Prostate gland (tissue), 2 donors: Measurements from ENCODE around the gene PROCR. TPM values are rescaled to one million over a fixed set of nuclear protein-coding genes. Genes with fewer than 3 reads are reported as not detected.
A peak's percentile ranks its signal among the peaks of the same experiment; 100 is the strongest.
"Not testable (repeated sequence)": the region's sequence is repeated elsewhere in the genome, so short reads cannot be mapped to it uniquely, and the experiment has no call there.

Source experiments
- DNase-seq: peaks from one replicate; pipeline ENCODE4 v3.0.0-alpha.2; 2019; ENCODE audit warnings: low spot score
- H3K27ac ChIP-seq, 2 donors: fragments of 200-600 bp; sonication (generic); 2 replicates each; pipeline ENCODE4 v1.5.1; 2017 to 2019
- H3K27me3 ChIP-seq: fragments of 200-600 bp; sonication (generic); replicated peaks from 2 replicates; pipeline ENCODE4 v1.5.1; 2019; ENCODE audit not compliant: insufficient read depth
- H3K36me3 ChIP-seq, 2 donors: fragments of 200-600 bp; sonication (generic); 1 replicate in 1 of 2; 2 replicates in 1 of 2; pipeline versions ENCODE4 v1.5.1 to v1.8.1; 2017 to 2019
- H3K4me1 ChIP-seq: fragments of 200-600 bp; sonication (generic); replicated peaks from 2 replicates; pipeline ENCODE4 v1.5.1; 2019
- H3K4me3 ChIP-seq, 2 donors: fragments of 200-600 bp; sonication (generic); 2 replicates each; pipeline ENCODE4 v1.5.1; 2017 to 2019
- H3K9me3 ChIP-seq: fragments of 200-600 bp; sonication (generic); 2 replicates; pipeline ENCODE4 v1.5.1; 2017
- POLR2A ChIP-seq: fragments of 450-650 bp; IDR thresholded peaks from one replicate; pipeline ENCODE4 v1.6.1; 2016; ENCODE audit warnings: antibody characterized with exemption, mild to moderate bottlenecking
- POLR2AphosphoS5 ChIP-seq: sonication (generic); formaldehyde crosslinking; IDR thresholded peaks from one replicate; pipeline ENCODE4 v1.6.1; 2017; ENCODE audit warnings: antibody characterized with exemption
- WGBS: methylation state at CpG from one replicate; pipeline ENCODE4 v1.1.5; 2018; 5-methylcytosine and 5-hydroxymethylcytosine counted together
- intact Hi-C: fragments of 100-400 bp; cut with DNase I; formaldehyde crosslinking; loops from one replicate; pipeline ENCODE4 v1.14.2; 2022
- total RNA-seq, 2 donors: library from RNA; depleted of rRNA; stranded (reverse); fragments of >200 nt; gene quantifications; one replicate each; pipeline ENCODE4 v1.1.0, GENCODE V29; 2016
- TF ChIP-seq, protein P1 (sequence below), 4 experiments: fragments of 200-600 bp in 2 of 4; fragments of 450-650 bp in 2 of 4; sonication (generic) in 2 of 4; IDR thresholded peaks; 1 replicate in 3 of 4; 2 replicates in 1 of 4; pipeline ENCODE4 v1.5.1; 2016 to 2019; ENCODE audit warnings: antibody characterized with exemption in 4 of 4, mild to moderate bottlenecking in 2 of 4, moderate library complexity in 2 of 4

Gene PROCR
- total RNA-seq, 2 donors from 2014 or later, result 11.2 to 17.6 TPM

DNA sequence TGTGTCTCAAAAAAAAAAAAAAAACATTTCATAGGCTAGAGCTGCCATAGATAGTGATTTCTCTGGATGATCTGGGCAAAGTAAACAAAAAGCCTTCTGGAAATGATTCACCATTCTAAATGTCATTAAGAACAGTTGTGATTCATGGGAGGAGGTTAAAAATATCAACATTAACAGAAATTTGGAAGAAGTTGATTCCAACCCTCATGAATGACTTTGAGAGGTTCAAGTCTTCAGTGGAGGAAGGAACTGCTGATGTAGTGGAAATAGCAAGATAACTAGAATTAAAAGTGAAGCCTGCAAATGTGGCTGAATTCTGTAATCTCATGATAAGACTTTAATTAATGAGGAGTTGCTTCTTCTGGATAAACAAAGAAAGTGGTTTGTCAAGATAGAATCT lies 27.9 kb downstream of the PROCR start:
- intact Hi-C loops, result loop anchor here (10.0 kb wide), 1 partner anchor 325 kb away; the partner anchor contains the start of genes ACSS2 and GGT7
- no peaks in the 10 kb centered on the region for H3K4me1 ChIP-seq
- H3K9me3 ChIP-seq, result no peaks in the 10 kb centered on the region
- H3K36me3 ChIP-seq, result no peaks in the 10 kb centered on the region
- no peak for DNase-seq
- no peak overlapping the region for H3K4me3 ChIP-seq
- TF ChIP-seq POLR2AphosphoS5 (no peak), POLR2A (no peak)
- TF ChIP-seq, protein P1, sequence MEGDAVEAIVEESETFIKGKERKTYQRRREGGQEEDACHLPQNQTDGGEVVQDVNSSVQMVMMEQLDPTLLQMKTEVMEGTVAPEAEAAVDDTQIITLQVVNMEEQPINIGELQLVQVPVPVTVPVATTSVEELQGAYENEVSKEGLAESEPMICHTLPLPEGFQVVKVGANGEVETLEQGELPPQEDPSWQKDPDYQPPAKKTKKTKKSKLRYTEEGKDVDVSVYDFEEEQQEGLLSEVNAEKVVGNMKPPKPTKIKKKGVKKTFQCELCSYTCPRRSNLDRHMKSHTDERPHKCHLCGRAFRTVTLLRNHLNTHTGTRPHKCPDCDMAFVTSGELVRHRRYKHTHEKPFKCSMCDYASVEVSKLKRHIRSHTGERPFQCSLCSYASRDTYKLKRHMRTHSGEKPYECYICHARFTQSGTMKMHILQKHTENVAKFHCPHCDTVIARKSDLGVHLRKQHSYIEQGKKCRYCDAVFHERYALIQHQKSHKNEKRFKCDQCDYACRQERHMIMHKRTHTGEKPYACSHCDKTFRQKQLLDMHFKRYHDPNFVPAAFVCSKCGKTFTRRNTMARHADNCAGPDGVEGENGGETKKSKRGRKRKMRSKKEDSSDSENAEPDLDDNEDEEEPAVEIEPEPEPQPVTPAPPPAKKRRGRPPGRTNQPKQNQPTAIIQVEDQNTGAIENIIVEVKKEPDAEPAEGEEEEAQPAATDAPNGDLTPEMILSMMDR (IDR thresholded peaks at IDR 0.05), result no peak
- H3K27ac ChIP-seq, result no peak overlapping the region
- H3K27me3 ChIP-seq, result no peaks in the 10 kb centered on the region

DNA sequence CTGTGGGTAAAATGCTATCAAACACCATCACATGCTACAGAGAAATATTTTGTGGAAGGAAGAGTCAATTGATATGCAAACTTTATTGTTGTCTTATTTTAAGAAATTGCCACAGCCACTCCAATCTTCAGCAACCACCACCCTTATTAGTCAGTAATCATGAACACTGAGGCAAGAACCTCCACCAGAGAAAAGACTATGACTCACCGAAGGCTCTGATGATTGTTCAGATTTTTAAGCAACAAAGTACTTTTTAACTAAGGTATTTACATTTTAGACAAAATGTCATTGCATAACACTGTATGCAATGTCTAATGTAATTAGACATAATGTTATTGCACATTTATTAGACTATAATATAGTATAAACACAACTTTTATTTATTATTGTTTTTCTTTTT lies 28.4 kb downstream of the PROCR start:
- Histone ChIP-seq H3K4me3 (no peak overlapping the region), H3K27ac (no peak overlapping the region), H3K4me1 (no peaks in the 10 kb centered on the region), H3K27me3 (no peaks in the 10 kb centered on the region), H3K36me3 (no peaks in the 10 kb centered on the region), H3K9me3 (no peaks in the 10 kb centered on the region)
- WGBS, result 83% methylated on average over 1 of the region's 1 CpG
- TF ChIP-seq POLR2A, result no peak
- no peak for TF ChIP-seq POLR2AphosphoS5
- TF ChIP-seq, protein P1 (IDR thresholded peaks at IDR 0.05), result no peak
- DNase-seq, result no peak
- intact Hi-C loops, result loop anchor here (10.0 kb wide), 1 partner anchor 325 kb away; the partner anchor contains the start of genes ACSS2 and GGT7

DNA sequence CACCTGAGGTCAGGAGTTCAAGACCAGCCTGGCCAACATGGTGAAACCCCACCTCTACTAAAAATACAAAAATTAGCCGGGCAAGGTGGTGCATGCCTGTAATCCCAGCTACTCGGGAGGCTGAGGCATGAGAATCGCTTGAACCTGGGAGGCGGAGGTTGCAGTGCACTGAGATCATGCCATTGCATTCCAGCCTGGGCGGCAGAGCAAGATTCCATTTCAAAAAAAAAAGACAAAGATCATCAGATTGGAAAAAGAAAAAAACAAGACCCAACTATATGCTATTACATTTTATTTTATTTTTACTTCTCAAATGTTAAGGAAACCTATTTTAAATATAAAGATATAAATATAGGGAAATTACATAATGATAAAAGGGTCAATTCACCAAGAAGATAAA lies 29.6 kb downstream of the PROCR start:
- not testable (repeated sequence) for H3K36me3 ChIP-seq, H3K4me3 ChIP-seq, H3K27me3 ChIP-seq, H3K4me1 ChIP-seq, H3K9me3 ChIP-seq, DNase-seq, H3K27ac ChIP-seq
- 85% methylated on average over 5 of the region's 5 CpGs for WGBS
- intact Hi-C loops, result loop anchor here (10.0 kb wide), 1 partner anchor 327 kb away; the partner anchor contains the start of genes ACSS2 and GGT7

DNA sequence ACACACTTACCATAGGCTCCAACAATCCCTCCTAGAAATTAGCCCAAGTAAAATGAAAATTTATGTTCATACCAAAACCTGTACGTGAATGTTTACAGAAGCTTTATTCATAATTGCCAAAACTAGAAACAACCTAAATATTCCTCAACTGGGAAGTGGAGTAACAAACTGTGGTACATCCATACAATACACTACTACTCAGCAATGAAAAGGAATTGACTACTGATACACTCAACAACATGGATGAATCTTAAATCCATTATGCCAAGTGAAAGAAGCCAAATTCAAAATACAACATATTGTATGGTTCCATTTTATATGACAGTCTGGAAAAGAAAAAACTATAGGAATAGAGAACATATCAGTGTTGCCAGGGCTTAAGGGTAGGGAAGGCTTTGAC lies 34.9 kb downstream of the PROCR start:
- Histone ChIP-seq H3K4me3 (no peak overlapping the region), H3K27me3 (no peaks in the 10 kb centered on the region), H3K36me3 (no peaks in the 10 kb centered on the region), H3K9me3 (no peaks in the 10 kb centered on the region), H3K27ac (no peak overlapping the region), H3K4me1 (no peaks in the 10 kb centered on the region)
- no peak for DNase-seq
- intact Hi-C loops, result loop anchor here (5.0 to 10.0 kb wide), 3 partner anchors 60 to 332 kb away; partner anchors contain the start of genes ACSS2, GGT7 and TRPC4AP
- TF ChIP-seq, protein P1 (IDR thresholded peaks at IDR 0.05), result no peak
- no peak for TF ChIP-seq POLR2A
- no peak for TF ChIP-seq POLR2AphosphoS5
- WGBS, result 80% methylated on average over 1 of the region's 1 CpG

DNA sequence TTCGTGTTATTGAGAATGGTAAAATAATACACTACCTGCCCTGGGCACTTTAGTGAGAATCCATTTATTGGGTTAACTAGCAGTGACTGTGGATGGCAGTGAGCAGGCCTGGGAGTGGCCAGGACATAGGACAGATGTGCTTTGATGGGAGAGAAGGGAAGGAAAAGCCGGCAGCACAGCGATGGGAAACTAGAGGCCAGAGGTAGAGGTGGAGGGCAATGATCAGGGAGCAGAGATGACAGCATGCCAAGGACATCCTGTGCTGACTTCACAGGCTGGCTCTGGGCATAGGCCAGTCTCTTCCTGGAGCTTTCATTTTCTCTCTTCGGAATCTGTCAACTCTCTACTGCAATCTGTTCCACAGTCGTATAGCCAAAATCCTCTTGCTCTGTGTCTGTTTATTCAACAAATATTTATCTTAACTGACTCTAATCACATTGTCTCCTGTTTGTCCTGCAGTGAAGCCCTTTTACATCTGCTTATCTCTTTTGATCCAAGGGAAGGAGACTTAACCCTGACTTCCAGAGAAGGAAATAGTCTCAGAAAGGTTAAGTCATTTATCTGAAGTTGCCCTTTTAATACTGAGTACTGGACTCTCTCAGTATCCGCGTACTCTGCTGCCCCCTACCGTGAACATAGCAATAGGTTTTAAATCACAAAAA lies 36.2 kb downstream of the PROCR start:
- 15% methylated on average over 8 of the region's 8 CpGs for WGBS
- TF ChIP-seq POLR2A (no peak), POLR2AphosphoS5 (peak; percentile 77)
- TF ChIP-seq, protein P1 (IDR thresholded peaks at IDR 0.05), result peak; percentile 54 to 90 (median 85)
- intact Hi-C loops, result loop anchor here (2.0 to 10.0 kb wide), 4 partner anchors 59 to 333 kb away; partner anchors contain the start of genes ACSS2, EDEM2, GGT7 and TRPC4AP
- H3K4me3 ChIP-seq, result no peak overlapping the region
- no peaks in the 10 kb centered on the region for H3K27me3 ChIP-seq
- no peaks in the 10 kb centered on the region for H3K36me3 ChIP-seq
- H3K4me1 ChIP-seq, result no peaks in the 10 kb centered on the region
- peak overlapping the region; percentile 78 for H3K27ac ChIP-seq
- DNase-seq, result peak; percentile 82
- no peaks in the 10 kb centered on the region for H3K9me3 ChIP-seq
